ENCODE measurements around the gene SPO11. TPM values are rescaled to one million over a fixed set of nuclear protein-coding genes. Genes with fewer than 3 reads are reported as not detected.

SPO11 gene
- total RNA-seq, 1 experiment from 2014 or later: not detected

- Mint-ChIP-seq H3K4me1 (ENCODE audit: low read depth, unreplicated experiment) (peaks cover 15% of the 10 kb centered on the region), H3K9me3 (ENCODE audit: unreplicated experiment) (no peaks in the 10 kb centered on the region), H3K27ac (ENCODE audit: unreplicated experiment) (no peak overlapping the region), H3K36me3 (ENCODE audit: insufficient read depth, unreplicated experiment) (no peaks in the 10 kb centered on the region), H3K27me3 (ENCODE audit: insufficient read depth, unreplicated experiment) (no peaks in the 10 kb centered on the region), H3K4me3 (ENCODE audit: unreplicated experiment) (no peak overlapping the region)
- H3K36me3 ChIP-seq (ENCODE audit: control insufficient read depth, insufficient read depth, low read length): no peaks in the 10 kb centered on the region
- ChIA-PET CTCF (interaction anchor here (1.2 kb wide), 1 partner anchor 18 kb away, joined by 3 read pairs; no protein-coding TSS in a partner anchor), POLR2A (no interaction called here)
- DNase-seq: no peak
- H3K9me3 ChIP-seq: no peaks in the 10 kb centered on the region
- no peaks in the 10 kb centered on the region for H3K27me3 ChIP-seq (replicated peaks; ENCODE audit: control insufficient read depth, insufficient read depth, low read length)
- BruUV-seq (replicated peaks): no TSS peak
- H3K4me1 ChIP-seq: peaks cover 43% of the 10 kb centered on the region
- TF ChIP-seq, protein P1, sequence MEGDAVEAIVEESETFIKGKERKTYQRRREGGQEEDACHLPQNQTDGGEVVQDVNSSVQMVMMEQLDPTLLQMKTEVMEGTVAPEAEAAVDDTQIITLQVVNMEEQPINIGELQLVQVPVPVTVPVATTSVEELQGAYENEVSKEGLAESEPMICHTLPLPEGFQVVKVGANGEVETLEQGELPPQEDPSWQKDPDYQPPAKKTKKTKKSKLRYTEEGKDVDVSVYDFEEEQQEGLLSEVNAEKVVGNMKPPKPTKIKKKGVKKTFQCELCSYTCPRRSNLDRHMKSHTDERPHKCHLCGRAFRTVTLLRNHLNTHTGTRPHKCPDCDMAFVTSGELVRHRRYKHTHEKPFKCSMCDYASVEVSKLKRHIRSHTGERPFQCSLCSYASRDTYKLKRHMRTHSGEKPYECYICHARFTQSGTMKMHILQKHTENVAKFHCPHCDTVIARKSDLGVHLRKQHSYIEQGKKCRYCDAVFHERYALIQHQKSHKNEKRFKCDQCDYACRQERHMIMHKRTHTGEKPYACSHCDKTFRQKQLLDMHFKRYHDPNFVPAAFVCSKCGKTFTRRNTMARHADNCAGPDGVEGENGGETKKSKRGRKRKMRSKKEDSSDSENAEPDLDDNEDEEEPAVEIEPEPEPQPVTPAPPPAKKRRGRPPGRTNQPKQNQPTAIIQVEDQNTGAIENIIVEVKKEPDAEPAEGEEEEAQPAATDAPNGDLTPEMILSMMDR (IDR thresholded peaks at IDR 0.05; ENCODE audit: insufficient read depth in 1 of 2, low read depth in 1 of 2, low read length in 1 of 2, severe bottlenecking in 1 of 2, unreplicated experiment in 1 of 2): no peak
- intact Hi-C loops (cut with micrococcal nuclease; ENCODE audit: unreplicated experiment): no loop called here
- no peak overlapping the region for H3K4me3 ChIP-seq (ENCODE audit: low read depth, low read length)
Measured at GRCh38 chr20:57313951-57314350, 15.7 kb upstream of the SPO11 start.

DNA sequence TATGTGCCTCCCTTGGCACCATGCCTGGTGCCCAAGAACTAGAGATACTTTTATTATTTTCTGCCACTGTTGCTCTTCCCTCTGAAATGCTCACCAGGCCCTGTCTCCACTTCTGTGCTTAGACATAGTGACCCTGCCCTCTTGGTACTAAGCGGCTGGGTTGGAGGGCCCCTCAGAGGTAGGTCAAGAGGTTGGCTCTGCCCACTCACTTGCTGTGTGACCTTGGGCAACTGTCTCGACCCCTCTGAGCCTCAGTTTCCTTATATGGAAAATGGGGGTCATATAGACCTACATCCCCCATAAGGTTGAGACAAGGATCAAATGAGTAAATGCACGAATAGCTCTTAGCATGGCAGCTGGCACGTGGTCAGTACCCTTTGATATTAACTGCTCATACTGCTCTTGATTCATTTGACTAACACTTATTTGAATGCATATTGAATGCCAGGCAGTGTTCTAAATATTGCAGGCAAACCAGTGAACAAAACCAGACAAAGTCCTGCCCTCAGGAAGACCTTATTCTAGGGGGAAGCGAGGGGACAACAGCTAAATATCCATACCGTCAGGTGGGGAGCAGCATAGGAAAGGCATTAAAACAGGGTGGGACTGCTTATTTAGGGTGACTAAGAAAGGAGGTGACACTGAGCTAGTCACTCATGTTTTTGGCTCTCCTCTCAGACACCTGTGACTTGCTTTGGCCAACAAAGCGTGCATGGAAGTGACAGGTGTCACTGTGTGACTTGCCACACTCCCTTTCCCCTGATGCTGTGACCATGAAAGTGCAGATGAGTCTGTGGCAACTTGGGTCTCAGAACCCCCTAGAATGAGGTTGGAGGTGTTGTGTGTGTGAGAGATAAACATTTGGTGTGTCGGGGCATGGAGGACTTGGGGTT is 14.3 kb upstream of the SPO11 start:
- H3K9me3 ChIP-seq: no peaks in the 10 kb centered on the region
- Mint-ChIP-seq H3K4me3 (ENCODE audit: unreplicated experiment) (no peak overlapping the region), H3K36me3 (ENCODE audit: insufficient read depth, unreplicated experiment) (no peaks in the 10 kb centered on the region), H3K9me3 (ENCODE audit: unreplicated experiment) (no peaks in the 10 kb centered on the region), H3K4me1 (ENCODE audit: low read depth, unreplicated experiment) (peaks cover 15% of the 10 kb centered on the region), H3K27me3 (ENCODE audit: insufficient read depth, unreplicated experiment) (no peaks in the 10 kb centered on the region), H3K27ac (ENCODE audit: unreplicated experiment) (no peak overlapping the region)
- H3K27me3 ChIP-seq (replicated peaks; ENCODE audit: control insufficient read depth, insufficient read depth, low read length): no peaks in the 10 kb centered on the region
- DNase-seq: peak in 1 of 2 experiments; percentile 32
- H3K4me3 ChIP-seq (ENCODE audit: low read depth, low read length): no peak overlapping the region
- H3K4me1 ChIP-seq: peaks cover 32% of the 10 kb centered on the region
- POLR2A ChIA-PET: no interaction called here
- CTCF ChIA-PET: interaction anchor here (0.9 to 1.2 kb wide), 2 partner anchors 8 to 17 kb away, joined by 3 read pairs; no protein-coding TSS in a partner anchor
- TF ChIP-seq, protein P1 (IDR thresholded peaks at IDR 0.05; ENCODE audit: insufficient read depth in 1 of 2, low read depth in 1 of 2, low read length in 1 of 2, severe bottlenecking in 1 of 2, unreplicated experiment in 1 of 2): no peak
- H3K36me3 ChIP-seq (ENCODE audit: control insufficient read depth, insufficient read depth, low read length): no peaks in the 10 kb centered on the region
- BruUV-seq (replicated peaks): no TSS peak
- intact Hi-C loops (cut with micrococcal nuclease; ENCODE audit: unreplicated experiment): no loop called here

DNA sequence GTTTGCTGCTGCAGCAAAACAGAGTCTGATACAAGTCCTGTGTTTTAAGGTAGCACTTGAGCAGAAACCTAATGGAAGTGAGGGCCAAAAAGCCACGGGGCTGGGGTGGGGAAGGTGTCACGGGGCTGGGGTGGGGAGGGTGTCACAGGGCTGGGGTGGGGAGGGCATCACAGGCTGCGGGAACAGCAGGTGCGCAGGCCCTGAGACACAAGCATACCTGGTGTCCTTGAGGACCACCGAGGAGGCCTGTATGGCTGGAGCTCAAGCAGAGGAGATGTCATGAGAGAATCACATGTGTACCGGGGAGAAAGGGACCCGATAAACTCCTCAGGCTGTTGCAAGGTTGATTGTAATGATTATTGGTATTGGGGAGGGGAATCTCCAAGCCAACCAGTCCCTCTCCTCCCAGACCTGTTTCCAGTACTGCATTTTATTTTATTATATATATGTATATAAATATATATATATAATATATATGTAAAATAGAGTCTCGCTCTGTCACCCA is 13.6 kb upstream of the SPO11 start:
- Histone ChIP-seq H3K4me1 (peaks cover 31% of the 10 kb centered on the region), H3K9me3 (no peaks in the 10 kb centered on the region), H3K27me3 (replicated peaks; ENCODE audit: control insufficient read depth, insufficient read depth, low read length) (no peaks in the 10 kb centered on the region), H3K36me3 (ENCODE audit: control insufficient read depth, insufficient read depth, low read length) (no peaks in the 10 kb centered on the region), H3K4me3 (ENCODE audit: low read depth, low read length) (no peak overlapping the region)
- POLR2A ChIA-PET: no interaction called here
- no peak for DNase-seq
- Mint-ChIP-seq H3K4me1 (ENCODE audit: low read depth, unreplicated experiment) (peaks cover 15% of the 10 kb centered on the region), H3K27me3 (ENCODE audit: insufficient read depth, unreplicated experiment) (no peaks in the 10 kb centered on the region), H3K9me3 (ENCODE audit: unreplicated experiment) (no peaks in the 10 kb centered on the region), H3K27ac (ENCODE audit: unreplicated experiment) (no peak overlapping the region), H3K36me3 (ENCODE audit: insufficient read depth, unreplicated experiment) (no peaks in the 10 kb centered on the region), H3K4me3 (ENCODE audit: unreplicated experiment) (no peak overlapping the region)
- intact Hi-C loops (cut with micrococcal nuclease; ENCODE audit: unreplicated experiment): no loop called here
- no TSS peak for BruUV-seq (replicated peaks)
- CTCF ChIA-PET: interaction anchor here (0.9 kb wide), 1 partner anchor 9 kb away, joined by 3 read pairs; no protein-coding TSS in a partner anchor
- TF ChIP-seq, protein P1 (IDR thresholded peaks at IDR 0.05; ENCODE audit: insufficient read depth in 1 of 2, low read depth in 1 of 2, low read length in 1 of 2, severe bottlenecking in 1 of 2, unreplicated experiment in 1 of 2): no peak

All from Caco-2 (cell line).